ENCODE results near the gene IL1R1. TPM values are rescaled to one million over a fixed set of nuclear protein-coding genes. Genes with fewer than 3 reads are reported as not detected.

The IL1R1 gene
- 109 and 129 TPM in 2 replicates for total RNA-seq

GRCh38 chr2:102141970-102142828, at the start of gene IL1R1:
Gene IL1R1 (plus strand): TSS chr2:102142746. CDS start chr2:102157725, 14,979 bp downstream.

DNA sequence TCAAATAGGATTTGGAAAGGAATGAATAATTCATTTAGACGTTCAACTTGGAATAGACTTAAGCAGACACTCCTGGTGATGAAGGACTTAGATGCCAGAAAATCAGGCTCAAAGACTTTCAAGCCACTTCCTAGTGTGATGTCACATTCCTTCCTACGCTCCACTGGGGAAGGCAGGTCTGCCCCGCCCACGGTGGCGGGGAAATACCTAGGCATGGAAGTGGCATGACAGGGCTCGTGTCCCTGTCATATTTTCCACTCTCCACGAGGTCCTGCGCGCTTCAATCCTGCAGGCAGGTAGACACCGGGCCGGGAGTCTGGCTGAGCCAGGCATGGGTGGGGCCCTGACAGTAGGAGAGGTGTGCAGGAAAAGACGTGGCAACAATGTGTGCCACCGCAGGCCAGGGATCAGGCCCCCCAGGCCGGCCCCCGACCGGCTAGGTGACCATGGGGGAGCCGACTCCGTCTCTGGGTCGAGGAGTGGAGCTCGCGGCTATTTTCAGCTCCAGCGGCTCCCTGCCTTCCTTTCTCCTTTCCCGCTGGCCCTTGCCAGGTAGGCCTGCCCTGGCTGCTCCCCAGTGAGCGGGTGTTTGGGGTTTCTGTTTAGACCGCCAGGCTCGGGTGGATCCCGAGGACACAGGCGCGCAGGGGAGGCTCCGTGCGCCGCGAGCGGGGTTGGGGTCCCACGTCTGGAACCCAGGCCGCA, 44.4 kb downstream of the IL1R1 start, which contains the start of gene IL1RL2:
TSS of gene IL1RL2 (plus strand) at position 233 of the 705 bp plus-strand sequence. CDS start 845 bp downstream, outside the sequence.

Other genes with a start within 250 kb of the IL1R1 start
- 0.13 and 0.33 TPM in 2 replicates for gene IL1R2, start 150.8 kb upstream of the IL1R1 start, total RNA-seq
- 1.6 and 2.8 TPM in 2 replicates for gene IL1RL2, start 44.3 kb downstream of the IL1R1 start, total RNA-seq
- 4.3 and 40.2 TPM in 2 replicates for gene IL1RL1, start 168.8 kb downstream of the IL1R1 start, total RNA-seq
- 2.3 and 8.3 TPM in 2 replicates for gene IL18R1, start 213.1 kb downstream of the IL1R1 start, total RNA-seq